Measurements from ENCODE around the gene YIPF4.
"Not testable (repeated sequence)": the region's sequence is repeated elsewhere in the genome, so short reads cannot be mapped to it uniquely, and the experiment has no call there.

YIPF4 gene

DNA sequence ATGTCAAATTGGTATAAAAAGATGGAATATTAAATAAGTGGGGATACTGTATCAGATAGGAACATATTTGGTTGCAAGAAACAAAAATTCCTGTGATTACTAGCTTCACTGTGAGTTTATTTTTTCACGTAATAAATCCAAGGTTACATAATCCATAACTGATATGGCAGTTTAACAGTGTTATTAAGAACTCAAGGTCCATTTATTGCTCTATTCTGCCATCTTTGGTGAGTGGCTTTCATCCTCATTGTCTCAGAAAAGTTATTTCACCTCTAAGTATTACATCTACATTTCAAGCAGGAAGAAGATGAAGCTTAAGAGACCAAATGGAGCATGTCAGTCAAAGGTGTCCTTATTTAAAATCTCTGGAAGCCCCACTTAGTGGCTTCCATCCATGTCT lies 37.2 kb downstream of the YIPF4 start:
- DNase-seq (ENCODE audit: low read depth): no peak
- TF ChIP-seq, protein P1, sequence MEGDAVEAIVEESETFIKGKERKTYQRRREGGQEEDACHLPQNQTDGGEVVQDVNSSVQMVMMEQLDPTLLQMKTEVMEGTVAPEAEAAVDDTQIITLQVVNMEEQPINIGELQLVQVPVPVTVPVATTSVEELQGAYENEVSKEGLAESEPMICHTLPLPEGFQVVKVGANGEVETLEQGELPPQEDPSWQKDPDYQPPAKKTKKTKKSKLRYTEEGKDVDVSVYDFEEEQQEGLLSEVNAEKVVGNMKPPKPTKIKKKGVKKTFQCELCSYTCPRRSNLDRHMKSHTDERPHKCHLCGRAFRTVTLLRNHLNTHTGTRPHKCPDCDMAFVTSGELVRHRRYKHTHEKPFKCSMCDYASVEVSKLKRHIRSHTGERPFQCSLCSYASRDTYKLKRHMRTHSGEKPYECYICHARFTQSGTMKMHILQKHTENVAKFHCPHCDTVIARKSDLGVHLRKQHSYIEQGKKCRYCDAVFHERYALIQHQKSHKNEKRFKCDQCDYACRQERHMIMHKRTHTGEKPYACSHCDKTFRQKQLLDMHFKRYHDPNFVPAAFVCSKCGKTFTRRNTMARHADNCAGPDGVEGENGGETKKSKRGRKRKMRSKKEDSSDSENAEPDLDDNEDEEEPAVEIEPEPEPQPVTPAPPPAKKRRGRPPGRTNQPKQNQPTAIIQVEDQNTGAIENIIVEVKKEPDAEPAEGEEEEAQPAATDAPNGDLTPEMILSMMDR (IDR thresholded peaks at IDR 0.05; ENCODE audit: control insufficient read depth, extremely low read depth, insufficient read depth): no peak
- H3K4me3 ChIP-seq (ENCODE audit: low read depth, low read length): no peak overlapping the region

DNA sequence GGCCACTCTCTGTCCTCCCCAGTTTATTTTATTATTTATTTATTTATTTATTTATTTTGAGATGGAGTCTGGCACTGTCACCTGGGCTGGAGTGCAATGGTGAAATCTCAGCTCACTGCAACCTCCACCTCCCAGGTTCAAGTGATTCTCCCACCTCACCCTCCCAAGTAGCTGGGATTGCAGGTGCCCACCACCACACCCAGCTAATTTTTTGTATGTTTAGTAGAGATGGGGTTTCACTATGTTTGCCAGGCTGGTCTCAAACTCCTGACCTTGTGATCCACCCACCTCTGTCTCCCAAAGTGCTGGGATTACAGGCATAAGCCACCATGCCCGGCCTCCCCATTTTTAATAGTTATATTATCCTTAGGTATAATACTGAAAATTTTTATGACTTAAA lies 51.0 kb downstream of the YIPF4 start:
- not testable (repeated sequence) for DNase-seq (ENCODE audit: low read depth)

DNA sequence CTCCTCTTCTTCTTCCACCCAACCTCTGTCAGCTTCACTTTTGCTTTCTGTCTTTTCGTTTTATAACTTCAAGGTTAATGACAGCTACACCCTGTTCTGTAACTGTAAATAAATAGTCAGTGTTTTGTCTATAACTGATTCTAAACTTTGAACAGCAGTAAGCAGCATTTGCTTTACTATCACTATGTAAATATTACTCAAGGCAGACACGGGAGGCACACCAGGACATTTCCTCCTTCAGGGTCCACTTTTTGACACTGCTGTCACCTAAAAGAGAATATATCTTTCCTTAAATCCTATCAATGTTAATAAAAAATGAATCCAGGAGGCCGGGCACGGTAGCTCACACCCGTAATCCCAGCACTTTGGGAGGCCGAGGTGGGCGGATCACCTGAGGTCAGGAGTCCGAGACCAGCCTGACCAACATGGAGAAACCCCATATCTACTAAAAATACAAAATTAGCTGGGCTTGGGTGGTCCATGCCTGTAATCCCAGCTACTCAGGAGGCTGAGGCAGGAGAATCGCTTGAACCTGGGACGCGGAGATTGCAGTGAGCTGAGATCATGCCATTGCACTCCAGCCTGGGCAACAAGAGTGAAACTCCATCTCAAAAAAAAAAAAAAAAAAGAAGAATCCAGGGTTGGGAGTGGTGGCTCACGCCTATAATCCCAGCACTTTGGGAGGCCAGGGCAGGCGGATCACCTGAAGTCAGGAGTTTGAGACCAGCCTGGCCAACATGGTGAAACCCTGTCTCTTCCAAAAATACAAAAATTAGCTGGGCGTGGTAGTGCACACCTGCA lies 51.7 kb downstream of the YIPF4 start:
- H3K4me3 ChIP-seq (ENCODE audit: low read depth, low read length): 0 out of 2 replicates have a peak overlapping the region, but pooled peaks have one; percentile 2
- DNase-seq (ENCODE audit: low read depth): peak; percentile 31

More for the DNA sequence above, 51.0 kb downstream of the YIPF4 start:
- not testable (repeated sequence) for H3K4me3 ChIP-seq (ENCODE audit: low read depth, low read length)

DNA sequence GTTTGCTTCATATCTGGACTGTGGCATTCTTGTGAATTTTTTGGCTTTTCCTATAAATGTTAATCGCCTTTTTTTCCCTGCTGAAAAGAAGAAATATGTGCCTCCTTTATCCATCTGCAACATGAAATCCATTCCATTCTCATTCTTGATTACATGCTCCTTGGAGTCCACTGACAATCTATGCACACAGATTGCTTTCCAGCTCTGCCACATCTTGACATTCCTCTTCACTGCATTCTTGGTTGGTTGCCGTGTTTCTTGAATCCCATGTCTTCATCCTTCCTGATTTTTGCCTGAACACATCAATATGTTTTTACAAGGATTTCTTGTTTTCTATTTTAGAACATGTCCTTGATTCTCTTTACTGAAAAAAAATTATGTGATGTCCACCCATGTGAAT lies 52.4 kb downstream of the YIPF4 start:
- H3K4me3 ChIP-seq (ENCODE audit: low read depth, low read length): no peak overlapping the region
- no peak for DNase-seq (ENCODE audit: low read depth)
- TF ChIP-seq, protein P1 (IDR thresholded peaks at IDR 0.05; ENCODE audit: control insufficient read depth, extremely low read depth, insufficient read depth): no peak

DNA sequence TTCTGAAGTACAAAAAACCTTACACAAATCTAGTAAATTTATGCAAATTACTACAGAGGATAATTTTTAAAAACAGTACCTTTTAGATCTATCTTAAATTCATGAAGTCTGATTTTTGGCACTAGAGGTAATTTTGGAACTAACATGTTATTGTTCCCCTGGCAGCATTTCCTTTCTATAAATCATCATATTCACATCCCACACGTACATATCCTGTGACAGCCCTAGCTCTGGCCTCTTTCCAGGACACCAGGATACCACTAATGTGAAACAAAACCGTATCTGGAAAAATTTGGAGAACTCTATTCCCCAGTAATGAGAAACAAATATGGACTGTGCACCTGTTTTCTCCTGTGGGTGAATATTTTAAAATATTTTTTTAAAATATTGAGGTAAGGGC lies 65.1 kb downstream of the YIPF4 start:
- TF ChIP-seq, protein P1 (IDR thresholded peaks at IDR 0.05; ENCODE audit: control insufficient read depth, extremely low read depth, insufficient read depth): no peak
- DNase-seq (ENCODE audit: low read depth): no peak
- H3K4me3 ChIP-seq (ENCODE audit: low read depth, low read length): no peak overlapping the region

DNA sequence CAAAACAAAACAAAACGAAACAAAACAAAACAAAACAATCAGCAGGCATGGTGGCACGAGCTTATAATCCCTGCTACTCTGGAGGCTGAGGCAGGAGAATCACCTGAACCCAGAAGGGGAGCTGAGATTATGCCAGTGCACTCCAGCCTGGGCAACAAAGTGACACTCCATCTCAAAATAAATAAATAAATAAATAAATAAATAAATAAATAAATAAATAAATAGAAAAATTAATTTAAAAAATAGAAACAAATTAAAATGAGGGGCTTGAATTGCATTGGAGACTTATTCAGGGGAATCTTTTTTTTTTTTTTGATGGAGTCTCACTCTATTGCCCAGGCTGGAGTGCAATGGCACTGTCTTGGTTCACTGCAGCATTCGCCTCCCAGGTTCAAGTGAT lies 73.1 kb downstream of the YIPF4 start:
- DNase-seq (ENCODE audit: low read depth); H3K4me3 ChIP-seq (ENCODE audit: low read depth, low read length): not testable (repeated sequence)

DNA sequence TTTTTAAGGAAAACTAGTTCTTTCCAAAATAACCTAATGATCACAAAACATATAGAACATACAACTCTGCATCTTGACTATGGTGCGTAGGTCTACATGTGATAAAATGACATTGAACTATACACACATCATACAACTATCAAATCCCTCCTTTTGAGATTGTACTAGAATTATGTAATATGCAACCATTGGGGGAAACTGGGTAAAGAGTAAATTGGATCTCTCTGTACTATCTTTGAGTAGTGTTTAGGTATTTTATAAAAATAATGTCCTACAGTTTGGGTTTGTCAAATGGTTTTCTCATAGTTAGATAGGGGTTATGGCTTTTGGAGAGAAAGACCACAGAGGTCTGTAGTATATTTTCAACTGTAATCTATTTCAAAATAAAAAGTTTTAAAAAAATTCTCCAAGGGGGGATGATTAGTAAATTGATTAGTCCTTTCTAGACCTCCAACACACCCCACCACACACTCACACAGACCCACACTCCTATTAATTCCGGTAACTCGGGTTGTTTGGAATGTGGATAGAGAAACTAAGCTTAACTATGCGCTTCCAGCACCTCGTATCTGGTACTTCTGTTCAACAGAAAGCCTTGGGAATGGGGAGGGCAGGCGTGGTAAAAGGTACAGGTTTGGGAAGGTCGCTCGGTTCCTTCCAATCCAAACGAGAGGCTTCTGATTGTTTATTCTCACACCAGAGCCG lies 78.4 kb downstream of the YIPF4 start:
- peak; percentile 32 for DNase-seq (ENCODE audit: low read depth)
- peak overlapping the region; percentile 82 for H3K4me3 ChIP-seq (ENCODE audit: low read depth, low read length)

DNA sequence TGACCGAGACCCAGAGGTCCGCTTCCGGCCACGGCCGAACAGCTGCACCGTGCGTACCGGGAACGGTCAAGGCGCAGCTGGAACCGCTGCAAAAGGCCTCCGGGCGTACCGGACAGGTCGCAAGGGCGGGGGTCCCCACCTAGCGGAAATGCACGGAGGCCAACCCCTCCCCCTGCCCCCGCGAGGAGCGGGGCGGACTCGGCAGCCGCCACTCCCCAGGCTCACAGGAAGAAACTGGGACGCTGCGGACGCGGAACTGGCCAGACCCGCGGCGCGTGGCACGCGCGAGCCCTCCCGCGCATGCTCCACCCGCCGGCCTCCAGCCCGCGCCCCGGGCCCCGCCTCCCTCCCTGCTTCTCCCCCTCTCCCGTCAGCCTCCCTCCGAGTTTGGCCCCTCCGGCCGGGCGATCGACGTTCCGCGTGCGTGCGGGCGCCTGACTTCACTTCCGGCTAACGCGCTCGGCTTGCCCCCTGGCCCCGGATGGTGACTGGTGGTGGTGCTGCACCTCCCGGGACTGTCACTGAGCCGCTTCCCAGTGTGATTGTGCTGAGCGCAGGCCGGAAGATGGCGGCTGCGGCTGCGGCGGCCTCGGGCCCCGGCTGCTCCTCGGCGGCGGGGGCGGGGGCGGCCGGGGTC lies 79.1 kb downstream of the YIPF4 start, which contains the start of gene BIRC6:
TSS of gene BIRC6 (plus strand) at position 343 of the 637 bp plus-strand sequence. CDS start at position 482, 139 bp downstream.
- DNase-seq (ENCODE audit: low read depth): peak; percentile 85
- H3K4me3 ChIP-seq (ENCODE audit: low read depth, low read length): peak within 1 kb of the TSS; percentile 82
- TF ChIP-seq, protein P1 (IDR thresholded peaks at IDR 0.05; ENCODE audit: control insufficient read depth, extremely low read depth, insufficient read depth): no peak

More for the DNA sequence above, 78.4 kb downstream of the YIPF4 start:
- TF ChIP-seq, protein P1 (IDR thresholded peaks at IDR 0.05; ENCODE audit: control insufficient read depth, extremely low read depth, insufficient read depth): no peak

Measured in LNCaP clone FGC (cell line).